Non-pigmented ciliary epithelial cell (primary cell): ENCODE data around the gene SAC3D1.

Experiments
- DNase-seq: peaks from one replicate; pipeline ENCODE4 v3.0.0-alpha.2; 2010; ENCODE audit warnings: low read depth

The SAC3D1 gene

DNA sequence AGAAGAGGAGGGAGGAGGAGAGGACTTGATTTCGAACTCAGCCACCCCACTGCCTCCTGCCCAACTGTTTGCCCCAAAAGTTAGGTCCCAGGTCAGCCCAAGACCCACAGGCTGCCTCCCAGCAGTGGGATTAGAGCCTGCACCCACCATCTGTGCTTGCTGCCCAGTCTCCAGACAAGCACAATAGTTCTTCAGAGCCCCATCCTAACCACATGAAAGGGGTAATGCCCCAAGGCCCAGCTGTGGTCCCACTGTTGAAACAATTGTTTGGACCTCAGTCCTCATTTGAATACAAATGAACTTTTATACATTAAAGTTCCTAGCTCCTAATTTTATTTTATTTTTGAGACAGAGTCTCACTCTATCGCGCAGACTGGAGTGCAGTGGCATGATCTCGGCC lies 49.6 kb downstream of the SAC3D1 start:
- DNase-seq: no peak
